Astrocyte (in vitro differentiated cells and primary cell): ENCODE measurements around the gene STX16. TPM values are rescaled to one million over a fixed set of nuclear protein-coding genes. Genes with fewer than 3 reads are reported as not detected.
A peak's percentile ranks its signal among the peaks of the same experiment; 100 is the strongest.

Experiments used
- DNase-seq: peaks from one replicate; pipeline ENCODE4 v3.0.0-alpha.2; 2010; ENCODE audit warnings: low read depth
- FAIRE-seq: peaks from 2 replicates; lab custom pipeline; 2011; peaks lifted over from hg19 to GRCh38; lab: Jason Lieb, UNC
- H2AFZ ChIP-seq: 2 replicates; pipeline ENCODE4 v1.6.0; 2012; ENCODE audit warnings: low read depth, low read length, inconsistent platforms
- H3K27ac ChIP-seq: 2 replicates; pipeline ENCODE4 v1.5.1; 2011; ENCODE audit warnings: low read depth, low read length, inconsistent platforms
- H3K27me3 ChIP-seq: 2 replicates; pipeline ENCODE4 v1.6.0; 2011; ENCODE audit warnings: low read length, inconsistent platforms; ENCODE audit not compliant: insufficient read depth
- H3K36me3 ChIP-seq: 2 replicates; pipeline ENCODE4 v1.5.1; 2011; ENCODE audit warnings: low read length, inconsistent platforms; ENCODE audit not compliant: insufficient read depth
- H3K4me1 ChIP-seq: 2 replicates; pipeline ENCODE4 v1.5.1; 2011; ENCODE audit warnings: low read length, inconsistent platforms; ENCODE audit not compliant: insufficient read depth
- H3K4me2 ChIP-seq: 2 replicates; pipeline ENCODE4 v1.6.0; 2012; ENCODE audit warnings: low read length, inconsistent platforms
- H3K4me3 ChIP-seq: 2 replicates; pipeline ENCODE4 v1.5.1; 2011; ENCODE audit warnings: low read depth, mild to moderate bottlenecking, low read length, inconsistent platforms; ENCODE audit not compliant: insufficient read depth
- H3K79me2 ChIP-seq: 2 replicates; pipeline ENCODE4 v1.6.0; 2012; ENCODE audit warnings: mild to moderate bottlenecking, low read length, inconsistent platforms; ENCODE audit not compliant: insufficient read depth
- H3K9ac ChIP-seq: 2 replicates; pipeline ENCODE4 v1.6.0; 2012; ENCODE audit warnings: mild to moderate bottlenecking, low read length, inconsistent platforms
- H3K9me3 ChIP-seq: 2 replicates; pipeline ENCODE4 v1.5.1; 2012; ENCODE audit warnings: low read depth, mild to moderate bottlenecking, low read length, inconsistent platforms; ENCODE audit not compliant: insufficient read depth
- H4K20me1 ChIP-seq: 2 replicates; pipeline ENCODE4 v1.6.0; 2012; ENCODE audit warnings: low read length, inconsistent platforms; ENCODE audit not compliant: insufficient read depth
- H3K27ac Mint-ChIP-seq: one replicate; pipeline ENCODE4 v1.8.0; 2021; ENCODE audit warnings: mild to moderate bottlenecking, mixed read lengths; ENCODE audit not compliant: unreplicated experiment
- H3K27me3 Mint-ChIP-seq: one replicate; pipeline ENCODE4 v1.8.0; 2021; ENCODE audit warnings: low read depth, mixed read lengths; ENCODE audit not compliant: unreplicated experiment
- H3K36me3 Mint-ChIP-seq: one replicate; pipeline ENCODE4 v1.8.0; 2021; ENCODE audit warnings: low read depth, mixed read lengths; ENCODE audit not compliant: unreplicated experiment
- H3K4me1 Mint-ChIP-seq: one replicate; pipeline ENCODE4 v1.8.0; 2021; ENCODE audit warnings: low read depth, mixed read lengths; ENCODE audit not compliant: unreplicated experiment
- H3K4me3 Mint-ChIP-seq: one replicate; pipeline ENCODE4 v1.8.0; 2021; ENCODE audit warnings: mild to moderate bottlenecking, moderate library complexity, mixed read lengths; ENCODE audit not compliant: unreplicated experiment
- H3K9me3 Mint-ChIP-seq: one replicate; pipeline ENCODE4 v1.8.0; 2021; ENCODE audit warnings: mild to moderate bottlenecking, mixed read lengths; ENCODE audit not compliant: unreplicated experiment
- CTCF ChIP-seq: IDR thresholded peaks from 2 replicates; pipeline ENCODE4 v1.5.1; 2011; ENCODE audit warnings: low read depth, mild to moderate bottlenecking, inconsistent platforms, low read length, moderate library complexity; ENCODE audit not compliant: insufficient read depth
- EZH2 ChIP-seq: IDR thresholded peaks from 2 replicates; pipeline ENCODE4 v1.6.1; 2012; ENCODE audit warnings: mild to moderate bottlenecking, low read length, inconsistent platforms; ENCODE audit not compliant: insufficient read depth
- total RNA-seq: library from RNA; stranded (reverse); gene quantifications from 2 replicates; pipeline ENCODE4 v1.2.1, GENCODE V29; 2021

STX16 gene
- total RNA-seq, 1 donor from 2014 or later: 59.3 TPM

- peaks cover 12% of the 10 kb centered on the region for H3K9me3 ChIP-seq
- no peak for DNase-seq
- Mint-ChIP-seq H3K9me3 (no peaks in the 10 kb centered on the region), H3K4me3 (peak overlapping the region; percentile 21), H3K27me3 (no peaks in the 10 kb centered on the region), H3K27ac (no peak overlapping the region), H3K36me3 (peaks cover 7% of the 10 kb centered on the region), H3K4me1 (peaks cover 19% of the 10 kb centered on the region)
- TF ChIP-seq CTCF (no peak), EZH2 (no peak)
- H3K4me3 ChIP-seq: no peak overlapping the region
- H3K4me2 ChIP-seq: peak overlapping the region; percentile 45
- H3K9ac ChIP-seq: peak overlapping the region; percentile 79
- FAIRE-seq: no peak
- H4K20me1 ChIP-seq: no peaks in the 10 kb centered on the region
- no peaks in the 10 kb centered on the region for H3K36me3 ChIP-seq
- peaks cover 32% of the 10 kb centered on the region for H3K4me1 ChIP-seq
- H3K27ac ChIP-seq: peak overlapping the region; percentile 99
- no peaks in the 10 kb centered on the region for H3K79me2 ChIP-seq
- no peaks in the 10 kb centered on the region for H3K27me3 ChIP-seq
- no peak overlapping the region for H2AFZ ChIP-seq
Measured at GRCh38 chr20:58624687-58625086, 26.4 kb upstream of the STX16 start.

GRCh38 chr20:58625585-58625984 is 25.5 kb upstream of the STX16 start:
- H4K20me1 ChIP-seq: no peaks in the 10 kb centered on the region
- DNase-seq (no peak), FAIRE-seq (no peak)
- no peak overlapping the region for H3K4me3 ChIP-seq
- no peaks in the 10 kb centered on the region for H3K79me2 ChIP-seq
- TF ChIP-seq CTCF (no peak), EZH2 (no peak)
- H3K27me3 ChIP-seq: no peaks in the 10 kb centered on the region
- Mint-ChIP-seq H3K4me1 (peaks cover 26% of the 10 kb centered on the region), H3K9me3 (no peaks in the 10 kb centered on the region), H3K4me3 (no peak overlapping the region), H3K27me3 (no peaks in the 10 kb centered on the region), H3K27ac (peak overlapping the region; percentile 55), H3K36me3 (peaks cover 4% of the 10 kb centered on the region)
- H3K4me1 ChIP-seq: peaks cover 41% of the 10 kb centered on the region
- no peak overlapping the region for H2AFZ ChIP-seq
- peaks cover 12% of the 10 kb centered on the region for H3K9me3 ChIP-seq
- H3K36me3 ChIP-seq: no peaks in the 10 kb centered on the region
- no peak overlapping the region for H3K9ac ChIP-seq
- H3K27ac ChIP-seq: no peak overlapping the region
- no peak overlapping the region for H3K4me2 ChIP-seq

- no peak overlapping the region for H3K4me3 Mint-ChIP-seq
Measured at GRCh38 chr20:58626051-58626450, 25.0 kb upstream of the STX16 start.

More at GRCh38 chr20:58626051-58626450, 25.0 kb upstream of the STX16 start:
- Histone ChIP-seq H3K36me3 (no peaks in the 10 kb centered on the region), H3K4me1 (peaks cover 42% of the 10 kb centered on the region), H3K27me3 (no peaks in the 10 kb centered on the region), H3K9ac (no peak overlapping the region), H3K4me3 (no peak overlapping the region), H3K4me2 (no peak overlapping the region), H3K9me3 (peaks cover 12% of the 10 kb centered on the region), H4K20me1 (no peaks in the 10 kb centered on the region), H2AFZ (no peak overlapping the region), H3K79me2 (no peaks in the 10 kb centered on the region), H3K27ac (no peak overlapping the region)
- TF ChIP-seq CTCF (no peak), EZH2 (no peak)
- H3K4me1 Mint-ChIP-seq: peaks cover 26% of the 10 kb centered on the region
- H3K27ac Mint-ChIP-seq: peak overlapping the region; percentile 55
- H3K36me3 Mint-ChIP-seq: peaks cover 3% of the 10 kb centered on the region
- no peaks in the 10 kb centered on the region for H3K9me3 Mint-ChIP-seq
- DNase-seq: no peak
- FAIRE-seq: no peak
- no peaks in the 10 kb centered on the region for H3K27me3 Mint-ChIP-seq
